Activated naive CD4-positive, alpha-beta T cell (primary cell): ENCODE results near the gene GTPBP6.
"Not testable (repeated sequence)": the region's sequence is repeated elsewhere in the genome, so short reads cannot be mapped to it uniquely, and the experiment has no call there.

Experiments used
- DNase-seq, 4 experiments: peaks; one replicate each; lab custom pipeline; 2025; lab: John Stamatoyannopoulos, UW

GTPBP6 gene

GRCh38 chrX:334971-335757 is 16.6 kb upstream of the GTPBP6 start:
- no peak for DNase-seq

- no peak for DNase-seq
Observed at GRCh38 chrX:334331-334891, 15.8 kb upstream of the GTPBP6 start.

GRCh38 chrX:333611-334311 is 15.2 kb upstream of the GTPBP6 start:
- no peak for DNase-seq

- no peak for DNase-seq
Observed at GRCh38 chrX:332916-333610, 14.5 kb upstream of the GTPBP6 start.

- DNase-seq: no peak
Observed at GRCh38 chrX:332496-332860, 13.9 kb upstream of the GTPBP6 start.

- DNase-seq: no peak
Observed at GRCh38 chrX:331825-332495, 13.4 kb upstream of the GTPBP6 start.

- DNase-seq: no peak
Observed at GRCh38 chrX:331151-331824, 12.7 kb upstream of the GTPBP6 start.

- DNase-seq: no peak
Observed at GRCh38 chrX:330726-331150, 12.1 kb upstream of the GTPBP6 start.

- not testable (repeated sequence) for DNase-seq
Observed at GRCh38 chrX:330141-330725, 11.6 kb upstream of the GTPBP6 start.

- no peak for DNase-seq
Observed at GRCh38 chrX:329291-329910, 10.8 kb upstream of the GTPBP6 start.

GRCh38 chrX:327660-328126 is 9.1 kb upstream of the GTPBP6 start:
- no peak for DNase-seq

- not testable (repeated sequence) for DNase-seq
Observed at GRCh38 chrX:324664-325063, 6.1 kb upstream of the GTPBP6 start.

GRCh38 chrX:323721-324628 is 5.4 kb upstream of the GTPBP6 start:
- no peak for DNase-seq

- DNase-seq: no peak
Observed at GRCh38 chrX:320126-320783, 1.7 kb upstream of the GTPBP6 start.

- no peak for DNase-seq
Observed at GRCh38 chrX:319579-320125, 1.1 kb upstream of the GTPBP6 start.

- no peak for DNase-seq
Observed at GRCh38 chrX:318068-318738, 393 bp downstream of the GTPBP6 start.

- no peak for DNase-seq
Observed at GRCh38 chrX:317424-318067, 1.1 kb downstream of the GTPBP6 start.
